HG03196 (cell line): Measurements from ENCODE around the gene APBB1.

Experiments
- ATAC-seq: cut with Tn5 transposase; IDR thresholded peaks from one replicate; pipeline ENCODE4 v1.9.1; 2021; ENCODE audit not compliant: unreplicated experiment

The APBB1 gene

DNA sequence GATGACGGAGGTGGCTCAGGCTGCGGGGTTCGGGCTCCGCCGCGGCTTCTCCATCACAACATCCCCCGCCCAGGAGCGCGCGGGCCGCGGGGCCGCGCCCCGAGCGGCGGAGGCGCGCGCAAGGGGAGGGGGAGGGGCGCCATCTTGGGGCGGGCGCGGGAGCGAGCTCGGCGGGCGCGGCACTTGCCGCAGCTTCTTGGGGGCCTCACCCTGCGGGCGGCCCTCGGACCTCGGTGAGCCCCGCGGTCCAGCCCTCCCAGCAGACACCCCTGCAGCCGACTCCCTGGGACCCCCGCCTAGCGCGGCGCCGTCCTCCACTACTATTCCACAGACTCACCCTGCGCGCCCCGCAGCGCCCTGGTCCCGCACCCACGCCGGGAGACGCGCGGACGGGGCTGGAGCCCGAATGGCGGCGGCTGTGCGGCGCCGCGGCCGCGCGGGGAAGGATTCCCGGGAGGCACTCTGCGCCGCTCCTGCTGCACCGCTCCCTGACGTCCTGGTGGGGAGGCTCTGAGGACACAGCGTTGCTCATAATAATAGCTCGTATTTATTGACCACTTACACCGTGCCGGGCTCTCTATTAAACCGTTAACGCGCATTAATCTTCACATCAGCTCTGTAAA is at the start of gene APBB1:
APBB1 (minus strand) TSS at position 86 of the 623 bp plus-strand sequence. CDS start 7,747 bp downstream, outside the sequence.
- ATAC-seq = no peak

DNA sequence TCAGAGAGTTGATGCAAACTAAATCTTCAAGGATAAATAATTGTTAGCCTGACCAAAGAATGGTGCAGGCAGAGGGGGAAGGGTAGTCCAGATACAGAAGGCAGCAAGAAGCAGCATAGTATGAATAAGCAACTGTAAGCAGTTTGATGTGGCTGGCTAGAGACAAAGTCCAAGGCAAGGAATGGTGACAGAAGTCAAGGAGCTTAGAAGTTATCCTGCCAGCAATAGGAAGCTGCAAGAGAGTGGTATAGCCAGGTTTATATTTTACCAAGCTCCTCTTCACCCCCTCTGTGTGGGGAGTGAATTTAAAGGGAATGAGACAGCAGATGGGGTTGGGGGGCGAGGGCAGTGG is 40.2 kb upstream of the APBB1 start:
- no peak for ATAC-seq

DNA sequence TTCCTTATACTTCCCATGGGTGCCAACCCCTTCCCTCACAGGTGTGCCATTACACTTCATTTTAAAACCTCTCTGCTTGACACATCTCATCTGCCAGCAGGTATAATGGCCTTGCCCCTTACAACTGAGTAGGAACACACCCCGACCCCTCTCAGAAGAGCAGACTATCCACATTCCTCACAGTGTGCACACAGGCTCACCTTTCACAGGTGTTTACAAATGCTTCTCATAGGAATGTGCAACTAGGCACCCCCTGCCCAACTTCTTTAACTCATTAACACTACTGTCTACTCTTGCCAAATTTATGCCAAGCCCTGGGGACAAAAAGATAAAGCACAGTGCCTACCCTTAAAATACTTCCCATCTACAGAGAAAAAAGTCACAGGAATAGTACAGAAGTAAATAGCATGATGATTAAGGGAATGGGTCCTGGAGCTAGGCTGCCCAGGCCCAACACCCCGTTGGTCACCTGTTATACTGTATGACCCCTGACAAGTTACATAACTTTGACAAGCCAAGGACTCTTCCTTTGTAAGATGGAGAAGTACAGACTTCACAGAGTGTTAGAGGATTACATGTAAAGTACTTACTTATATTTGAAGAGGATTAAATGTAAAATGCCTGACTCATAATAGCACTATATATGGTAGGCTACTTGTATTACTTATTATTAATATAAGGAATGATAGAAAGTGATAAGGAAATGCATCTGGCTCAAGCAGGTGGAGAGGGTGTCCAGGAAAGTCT is 39.6 kb upstream of the APBB1 start:
- ATAC-seq = no peak

DNA sequence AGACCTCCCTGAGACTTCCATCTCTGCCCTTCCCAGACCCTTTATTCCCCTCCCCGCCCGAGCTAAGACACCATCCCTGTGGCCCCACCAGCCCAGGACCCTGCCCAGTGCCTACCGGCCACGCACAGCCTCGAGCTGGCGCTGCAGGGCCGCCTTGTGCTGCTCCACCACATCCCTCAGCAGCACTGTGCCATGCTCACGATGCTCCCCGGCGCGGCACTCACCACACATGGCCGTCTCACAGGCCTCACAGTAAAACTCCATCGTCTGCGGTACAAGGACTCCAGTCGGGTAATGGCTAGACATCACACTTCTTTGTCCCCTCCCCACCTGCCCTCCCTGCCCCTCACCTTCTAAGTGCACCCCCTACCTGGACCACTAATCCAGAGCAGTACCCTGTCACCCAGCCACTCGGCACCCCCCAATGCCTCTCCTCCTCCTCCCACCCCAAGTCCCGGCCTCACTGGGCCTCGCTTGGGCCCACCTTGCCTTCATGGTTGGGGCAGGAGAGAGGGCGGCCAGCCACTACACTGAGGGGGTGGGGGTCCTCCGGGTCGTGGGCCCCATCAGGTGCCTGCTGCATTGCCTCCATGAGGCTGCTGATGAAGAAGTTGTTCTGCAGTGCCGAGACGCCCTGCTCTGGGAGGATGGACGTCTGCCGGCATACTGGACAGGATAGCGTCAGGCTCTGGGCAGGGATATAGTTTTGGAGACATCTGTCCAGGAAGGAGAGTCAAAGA is 38.9 kb upstream of the APBB1 start:
- ATAC-seq = no peak

DNA sequence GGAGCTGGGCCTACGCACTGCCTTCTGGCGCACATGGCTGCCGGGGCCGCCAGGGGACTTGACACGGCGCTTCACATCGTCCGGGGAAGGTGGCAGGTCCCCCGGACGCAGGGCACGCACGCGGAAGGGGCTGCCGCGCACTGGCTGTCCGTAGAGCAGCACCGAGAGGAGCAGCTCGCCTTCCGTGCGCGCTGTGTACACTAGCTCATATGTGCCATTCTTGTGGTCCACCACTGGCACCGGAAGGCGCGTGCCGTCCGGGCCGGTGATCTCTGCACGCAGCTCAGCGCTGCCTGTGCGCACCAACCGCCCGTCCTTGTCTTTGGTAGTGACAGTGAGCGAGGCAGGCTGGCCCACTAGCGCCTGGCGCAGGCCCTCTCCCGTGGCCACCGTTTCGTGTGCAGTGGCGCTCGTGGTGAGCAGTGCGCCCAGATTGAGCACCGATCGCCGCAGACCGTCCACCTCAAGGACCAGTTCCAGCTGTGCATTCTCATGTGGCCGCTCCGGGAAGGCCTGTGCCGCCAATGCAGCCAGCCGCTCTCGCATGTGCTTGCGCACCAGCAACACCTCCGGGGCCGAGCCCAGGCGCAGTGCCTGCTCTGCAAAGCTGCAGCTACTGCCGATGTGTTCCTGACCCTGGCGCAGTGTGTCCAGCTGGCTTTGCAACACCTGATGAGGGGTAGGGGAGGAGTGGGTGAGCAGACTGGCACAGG is 37.6 kb upstream of the APBB1 start:
- no peak for ATAC-seq

DNA sequence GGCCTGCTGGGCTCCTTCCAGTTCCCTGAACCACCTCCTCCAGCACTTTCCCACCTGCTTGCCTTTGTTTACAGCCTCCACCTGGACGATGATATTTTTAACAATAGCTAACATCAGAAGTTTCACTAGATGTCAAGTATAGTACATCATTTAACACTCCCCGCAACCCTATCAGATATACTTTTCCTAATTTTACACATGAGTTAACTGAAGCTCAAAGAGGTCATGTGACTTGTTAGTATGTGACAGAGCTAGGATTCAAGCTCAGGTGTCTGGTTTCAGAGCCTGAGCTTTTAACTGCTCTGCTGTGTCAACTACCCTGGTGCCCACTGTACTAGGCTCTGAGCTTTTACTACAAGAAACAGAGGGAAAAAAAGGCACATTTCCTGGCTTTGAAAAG is 36.2 kb upstream of the APBB1 start:
- ATAC-seq = no peak

DNA sequence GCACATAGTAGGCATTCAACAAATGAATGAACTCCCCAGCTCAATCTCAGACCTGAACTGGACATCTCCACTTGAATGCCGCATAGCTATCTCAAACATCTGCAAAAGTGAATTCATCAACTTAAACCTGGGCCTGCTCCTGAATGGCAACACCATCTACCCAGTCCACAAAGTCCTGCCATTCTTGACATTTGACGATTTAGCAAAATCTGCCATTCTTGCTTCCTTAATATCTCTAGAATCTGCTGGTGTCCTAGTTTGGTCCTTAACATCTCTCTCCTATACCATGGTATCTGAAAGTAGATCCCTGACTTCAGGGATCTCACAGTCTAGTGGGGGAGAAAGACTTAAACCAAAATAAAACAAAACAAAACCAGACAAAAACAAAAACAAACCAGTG is 34.3 kb upstream of the APBB1 start:
- ATAC-seq = no peak

DNA sequence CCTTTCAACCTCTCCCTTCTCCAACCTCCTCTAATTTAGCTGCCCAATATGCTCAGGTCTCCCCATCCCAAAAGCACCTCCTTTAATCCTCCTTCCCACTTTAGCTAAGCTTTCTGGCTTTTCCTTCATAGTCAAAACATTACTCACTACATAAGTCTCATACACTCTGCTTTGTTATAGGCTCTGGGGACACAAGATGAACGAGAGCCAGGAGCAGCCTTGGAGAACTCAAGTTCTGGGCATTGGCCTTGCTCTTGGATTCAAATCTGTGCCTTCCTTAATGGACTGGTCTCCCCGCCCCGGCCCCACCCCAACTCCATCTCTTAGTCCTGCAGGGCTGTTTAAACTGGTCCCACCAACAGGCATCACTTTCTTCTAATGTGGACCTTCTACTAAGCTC is 33.3 kb upstream of the APBB1 start:
- no peak for ATAC-seq

DNA sequence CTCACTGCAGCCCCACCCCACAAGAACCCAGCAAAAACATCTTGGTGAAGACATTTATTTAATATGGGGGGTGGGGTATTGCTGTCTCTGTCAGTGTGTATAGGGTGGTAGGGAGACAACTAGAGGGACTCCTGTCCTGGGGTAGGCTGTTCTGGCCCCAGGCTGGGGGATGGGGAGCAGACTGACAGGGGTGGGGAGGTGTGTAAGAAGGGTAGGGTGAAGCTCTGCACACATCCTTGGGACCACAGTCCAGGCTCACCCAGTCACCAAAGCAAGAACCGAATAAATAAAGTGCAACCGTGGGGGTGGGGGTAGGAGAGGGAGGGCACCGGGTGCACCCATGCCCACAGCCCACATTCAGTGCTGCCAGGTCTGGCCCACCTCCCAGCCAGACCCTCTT is 29.7 kb upstream of the APBB1 start:
- no peak for ATAC-seq

DNA sequence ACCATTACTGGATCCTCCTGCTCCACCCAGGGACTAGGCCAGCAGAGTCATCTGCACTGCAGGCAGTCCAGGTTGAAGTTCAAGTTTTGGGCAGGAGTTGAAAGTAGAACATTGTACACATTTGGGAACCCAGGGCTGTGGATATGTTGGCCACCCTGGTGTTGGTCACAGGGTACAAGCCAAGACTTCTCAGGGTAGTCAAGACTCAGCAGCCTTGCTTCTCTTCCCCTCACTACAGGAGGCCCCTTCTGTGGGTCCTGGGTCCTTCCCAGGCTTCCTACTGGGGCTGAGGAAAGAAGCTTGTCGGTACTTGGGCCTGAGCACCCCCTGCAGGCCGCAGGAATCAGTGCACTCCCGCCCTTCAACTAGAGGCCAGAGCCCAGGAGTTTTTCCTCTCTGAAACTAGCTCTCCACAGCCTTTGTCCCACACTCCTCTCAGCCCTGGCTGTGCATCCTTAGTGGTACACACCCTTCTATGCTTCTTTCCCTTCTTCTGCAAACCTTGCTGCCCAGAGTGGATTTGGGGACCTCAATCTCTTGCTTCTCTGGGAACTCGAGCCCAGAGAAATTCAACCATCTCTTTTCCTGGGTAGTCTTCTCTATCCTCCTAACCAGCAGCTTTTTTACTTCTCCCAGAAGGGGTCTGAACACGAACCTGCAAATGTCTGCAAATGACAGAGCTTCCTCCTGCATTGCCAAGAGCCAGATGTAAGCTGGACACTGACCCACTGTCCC is 24.5 kb upstream of the APBB1 start:
- no peak for ATAC-seq

DNA sequence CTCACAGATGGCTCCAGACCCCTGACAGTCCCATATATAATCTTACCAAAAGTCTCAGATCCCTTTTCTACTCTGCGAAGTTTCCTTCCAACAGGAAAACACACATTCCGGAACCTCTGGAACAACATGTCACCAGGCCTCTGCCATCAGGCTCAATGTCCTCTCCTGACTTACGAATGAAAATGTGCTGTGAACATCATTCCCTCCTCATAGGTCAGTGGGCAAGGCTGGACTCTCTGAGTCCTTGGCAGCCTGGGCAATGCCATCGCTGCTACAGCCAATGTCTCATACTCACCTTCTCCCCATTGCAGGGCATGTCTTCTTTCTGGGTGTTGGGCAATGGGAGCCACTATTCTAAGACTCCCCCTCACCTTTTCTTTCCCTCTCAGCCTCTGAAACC is 23.5 kb upstream of the APBB1 start:
- no peak for ATAC-seq

DNA sequence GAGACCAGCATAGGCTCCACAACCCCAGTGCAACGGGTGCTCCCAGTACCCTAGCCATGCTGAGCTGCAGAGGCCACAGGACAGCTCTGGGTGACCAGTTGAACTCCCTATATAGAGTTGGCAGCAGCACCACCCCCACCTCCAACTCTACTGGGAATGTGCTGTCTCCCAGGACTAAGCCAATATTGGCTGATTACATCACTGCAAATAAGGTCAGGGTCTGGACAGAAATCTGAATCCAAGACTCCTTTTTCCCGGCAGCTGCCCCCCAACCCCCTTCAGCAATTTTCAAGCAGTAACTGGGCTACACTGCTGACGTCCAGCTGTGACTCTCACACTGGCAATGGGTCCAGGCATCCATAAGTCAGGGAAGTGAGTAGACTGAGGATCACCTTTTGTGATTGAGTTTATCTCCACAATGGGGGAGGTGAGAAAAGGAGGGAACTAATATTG is 22.0 kb upstream of the APBB1 start, which contains the start of gene HPX:
HPX (minus strand) TSS at position 82 of the 453 bp plus-strand sequence; CDS start at position 58, 24 bp downstream.
- ATAC-seq = no peak

DNA sequence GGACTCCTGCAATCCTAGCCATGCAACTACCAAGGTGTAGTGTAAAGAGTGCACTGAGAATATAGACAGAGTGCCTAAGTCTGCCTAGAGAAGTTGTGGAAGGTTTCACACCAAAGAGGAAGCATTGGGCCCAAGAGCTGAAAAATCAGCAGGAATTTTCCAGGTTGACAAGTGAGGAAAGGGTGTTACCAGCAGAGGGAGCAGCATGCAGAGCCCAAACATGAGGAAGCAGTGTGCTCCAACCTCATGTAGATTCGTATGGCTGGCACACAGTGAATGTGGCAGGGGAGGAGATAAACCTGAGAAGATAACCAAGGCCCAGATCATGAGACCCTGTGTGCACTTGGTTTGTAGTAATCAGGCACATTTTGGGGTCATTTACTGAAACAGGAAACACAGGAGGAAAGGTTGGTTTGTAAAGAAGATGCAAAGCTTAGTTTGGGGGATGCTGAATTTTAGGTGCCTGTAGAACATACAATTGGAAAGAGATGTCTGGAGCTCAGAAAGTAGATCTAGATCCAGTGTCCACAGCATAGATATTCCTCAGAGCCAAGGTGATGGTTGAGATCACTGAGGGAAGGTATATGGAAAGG is 20.2 kb upstream of the APBB1 start:
- no peak for ATAC-seq

DNA sequence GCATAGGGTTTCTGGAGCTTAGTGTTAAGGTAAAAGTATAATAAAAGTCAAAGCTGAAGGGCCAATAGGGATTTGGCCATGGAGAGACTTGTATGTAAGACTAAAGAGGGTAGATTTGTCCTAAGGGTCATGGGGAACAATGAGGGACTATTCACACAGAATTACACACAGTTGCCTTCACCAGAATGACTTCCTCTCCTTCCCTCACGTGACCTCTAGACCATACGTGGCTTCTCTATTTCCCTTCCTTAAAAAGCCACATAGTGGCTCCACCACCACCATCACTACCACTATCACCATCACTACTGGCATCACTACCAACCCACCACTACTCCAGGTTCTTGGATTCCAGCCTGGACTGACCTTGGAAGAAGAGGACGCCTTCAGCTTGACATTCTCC is 19.1 kb upstream of the APBB1 start:
- no peak for ATAC-seq

DNA sequence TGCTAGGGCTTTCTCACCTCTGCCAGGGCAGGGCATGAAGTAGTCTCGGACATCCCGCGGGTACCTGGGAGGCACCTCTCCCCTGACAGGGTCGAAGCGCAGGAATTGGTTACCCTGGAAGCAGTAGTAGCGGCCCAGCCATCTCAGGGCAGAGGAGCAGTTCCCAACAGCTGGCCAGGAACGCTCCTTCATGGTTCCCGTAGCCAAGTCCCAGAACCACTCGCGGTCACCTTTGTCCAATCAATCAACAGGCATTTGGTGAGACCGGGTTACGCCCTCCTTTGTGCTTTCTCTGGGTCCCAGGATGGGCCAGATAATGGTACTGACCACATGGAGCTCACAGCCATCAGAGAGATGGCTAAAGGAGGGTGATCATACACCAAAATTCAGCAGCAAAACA is 18.5 kb upstream of the APBB1 start:
- no peak for ATAC-seq

DNA sequence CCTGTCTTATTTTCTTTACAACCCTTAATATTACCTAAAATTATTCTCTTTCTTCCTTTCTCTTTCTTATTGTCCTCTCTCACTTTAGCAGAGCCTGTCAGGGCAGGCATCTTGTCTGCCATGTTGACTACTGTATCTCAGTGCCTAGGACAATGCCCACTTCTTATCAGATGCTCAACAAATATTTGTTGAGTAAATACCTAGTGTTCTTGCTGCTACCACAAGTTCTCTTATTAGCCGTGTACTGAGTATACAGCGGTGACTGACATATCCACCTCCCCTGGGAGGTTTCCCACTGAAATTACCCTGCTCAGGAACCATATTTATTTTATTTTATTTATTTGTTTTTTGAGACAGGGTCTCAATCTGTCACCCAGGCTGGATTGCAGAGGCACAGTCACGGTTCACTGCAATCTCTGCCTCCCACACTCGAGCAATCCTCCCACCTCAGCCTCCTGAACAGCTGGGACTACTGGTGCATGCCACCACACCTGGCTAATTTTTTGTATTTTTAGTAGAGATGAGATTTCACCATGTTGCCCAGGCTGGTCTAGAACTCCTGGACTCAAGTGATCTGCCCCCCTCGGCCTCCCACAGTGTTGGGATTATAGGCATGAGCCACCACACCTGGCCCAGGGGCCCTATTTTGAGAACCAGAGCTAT is 15.2 kb upstream of the APBB1 start:
- no peak for ATAC-seq

DNA sequence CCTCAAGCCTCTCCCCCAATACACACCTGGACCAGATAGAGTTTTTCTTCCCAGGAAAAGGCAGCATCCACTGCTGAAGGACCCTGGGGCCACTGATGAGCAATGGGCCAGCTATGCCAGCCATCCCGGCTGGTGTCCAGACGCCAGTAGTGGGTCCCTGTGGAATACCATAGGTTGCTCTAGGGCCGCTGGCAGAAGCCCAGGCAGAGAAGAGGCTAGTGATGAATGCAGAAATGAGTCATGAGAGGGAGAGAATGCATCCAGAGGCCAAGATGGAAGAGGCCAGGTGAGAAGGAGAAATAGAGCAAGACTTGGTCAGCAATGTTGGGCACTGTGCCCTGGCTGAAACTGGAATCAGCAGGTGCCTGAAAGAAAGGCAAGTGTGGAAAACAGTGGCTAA is 13.0 kb upstream of the APBB1 start:
- no peak for ATAC-seq

DNA sequence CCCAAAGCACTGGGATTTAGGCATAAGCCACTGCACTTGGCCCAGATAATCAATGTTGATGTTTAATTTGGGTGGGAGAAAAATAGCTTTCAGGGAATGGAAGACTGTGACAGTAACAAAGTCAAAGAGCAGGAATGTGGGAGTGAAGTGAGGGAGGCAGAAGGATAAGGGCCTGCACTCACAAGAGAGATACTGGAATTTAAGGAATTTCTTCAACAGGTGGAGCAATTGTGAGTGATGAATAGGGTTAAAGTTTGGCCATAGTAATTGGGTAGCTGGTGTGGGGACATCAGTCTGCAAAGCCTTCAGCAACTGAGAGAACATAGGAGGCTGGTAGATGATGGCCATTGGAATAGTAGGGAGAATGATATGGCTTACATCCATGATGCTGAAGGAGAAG is 8.6 kb upstream of the APBB1 start:
- ATAC-seq = no peak

DNA sequence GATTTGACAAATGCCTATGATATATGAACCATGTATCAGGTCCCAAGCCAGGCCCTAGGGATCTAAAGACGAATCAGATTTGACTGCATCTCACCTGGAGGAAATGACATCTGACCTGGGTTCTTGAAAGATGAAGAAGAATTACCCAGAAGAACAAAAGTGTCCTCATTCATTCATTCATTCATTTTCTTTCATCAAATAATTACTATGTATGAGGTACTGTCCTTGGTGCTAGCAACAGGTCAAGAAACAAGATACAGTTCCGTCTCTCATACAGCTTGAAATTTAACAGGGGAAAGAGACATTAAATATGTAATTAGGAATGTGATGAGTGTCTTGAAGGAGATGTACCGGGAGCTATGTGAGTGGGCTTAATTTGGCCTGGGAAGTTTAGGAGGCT is 1.8 kb upstream of the APBB1 start:
- no peak for ATAC-seq

DNA sequence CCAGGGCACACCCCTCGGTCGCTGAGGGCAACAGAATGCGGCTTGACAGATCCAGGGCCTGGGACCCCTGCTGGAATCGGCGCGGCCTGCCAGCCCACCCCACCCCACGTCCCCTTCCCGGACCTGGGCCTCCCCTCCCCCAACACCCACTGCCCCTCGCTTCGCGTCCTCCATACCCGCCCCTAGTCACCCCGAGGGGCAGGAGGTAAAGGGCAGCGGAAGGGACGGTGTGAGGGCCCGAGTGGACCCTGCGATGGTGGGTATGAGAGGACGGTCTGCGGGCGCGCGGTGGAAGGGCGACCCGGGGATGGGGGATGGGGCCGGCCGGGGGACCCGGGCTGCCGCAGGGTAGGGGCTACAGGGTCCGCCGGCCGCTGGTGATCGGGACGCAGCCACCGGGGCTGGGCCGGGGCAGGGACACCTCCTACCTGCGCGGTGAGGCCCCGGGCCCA is 311 bp downstream of the APBB1 start:
- no peak for ATAC-seq
